Temporal lobe (tissue), 2 donors: Measurements from ENCODE around the gene ZNF462. TPM values are rescaled to one million over a fixed set of nuclear protein-coding genes. Genes with fewer than 3 reads are reported as not detected.

Experiments used
- small RNA-seq: library from RNA; depleted of rRNA; stranded (forward); fragments of <200 nt; gene quantifications from one replicate; pipeline ENCODE3, GENCODE V24; 2014; ENCODE audit warnings: low replicate concordance
- total RNA-seq: library from RNA; depleted of rRNA; stranded (reverse); fragments of >200 nt; gene quantifications from one replicate; pipeline ENCODE4 v1.2.3, GENCODE V29; 2014

Gene ZNF462
- total RNA-seq, 1 donor from 2014 or later, result 78.7 TPM

Small RNA genes lying within 50 kb of the gene (small RNA-seq; reads per million reads assigned to genes)
- gene RNA5SP292, result not detected
